SIG-M5 treated with dmso at 0.1 percent for 504 hours (cell line): ENCODE data around the gene P2RY4.
"Not testable (repeated sequence)": the region's sequence is repeated elsewhere in the genome, so short reads cannot be mapped to it uniquely, and the experiment has no call there.

Experiments
- DNase-seq: peaks from one replicate; lab custom pipeline; 2025; ENCODE audit not compliant: unreplicated experiment; lab: John Stamatoyannopoulos, UW

P2RY4 gene

DNA sequence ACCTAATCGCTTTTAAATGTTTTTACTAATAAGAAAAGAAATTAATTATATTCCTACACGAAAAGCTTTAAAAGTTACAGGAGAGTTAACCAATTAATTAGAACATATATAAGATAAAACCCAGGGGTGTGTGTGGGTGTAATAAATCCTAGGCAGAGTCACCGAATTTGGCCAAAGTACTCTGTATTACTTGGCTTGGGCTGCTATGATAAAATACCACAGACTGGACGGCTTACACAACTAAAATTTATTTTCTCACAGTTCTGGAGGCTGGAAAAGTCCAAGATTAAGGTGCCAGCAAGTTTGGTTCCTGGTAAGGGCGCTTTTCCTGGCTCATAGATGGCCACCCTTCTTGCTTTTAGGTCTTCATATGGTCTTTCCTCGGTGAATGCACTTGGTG, 15.1 kb downstream of the P2RY4 start:
- no peak for DNase-seq

GRCh38 chrX:70243601-70244000, 16.4 kb downstream of the P2RY4 start:
- not testable (repeated sequence) for DNase-seq

- no peak for DNase-seq
Measured at GRCh38 chrX:70241501-70241900, 18.5 kb downstream of the P2RY4 start.

GRCh38 chrX:70240751-70241150, 19.3 kb downstream of the P2RY4 start:
- no peak for DNase-seq

GRCh38 chrX:70234355-70234754, 25.6 kb downstream of the P2RY4 start, which contains the start of gene AWAT1:
Gene AWAT1 (plus strand): TSS chrX:70234655. CDS start chrX:70234696, 41 bp downstream.
- DNase-seq: no peak

GRCh38 chrX:70231666-70232065, 28.3 kb downstream of the P2RY4 start:
- no peak for DNase-seq

GRCh38 chrX:70226687-70227086, 33.3 kb downstream of the P2RY4 start:
- DNase-seq: no peak

DNA sequence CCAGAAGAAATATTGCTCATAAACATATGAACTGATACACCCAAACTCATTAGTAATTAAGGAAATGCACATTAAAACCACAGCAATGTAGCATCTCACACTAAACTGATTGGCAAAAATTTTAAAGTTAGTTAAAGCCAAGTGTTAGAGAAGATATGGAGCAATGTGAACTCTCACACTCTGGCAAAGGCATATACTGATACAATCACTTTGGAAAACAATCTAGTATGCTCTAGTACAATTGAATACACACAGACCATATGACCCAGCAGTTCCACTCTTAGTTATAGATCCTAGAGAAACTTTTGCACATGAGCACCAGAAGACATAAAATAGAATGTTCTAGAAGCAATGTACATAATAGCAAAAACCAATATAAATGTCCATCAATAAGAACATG, 34.0 kb downstream of the P2RY4 start:
- no peak for DNase-seq

- no peak for DNase-seq
Measured at GRCh38 chrX:70219938-70220764, 39.9 kb downstream of the P2RY4 start.

DNA sequence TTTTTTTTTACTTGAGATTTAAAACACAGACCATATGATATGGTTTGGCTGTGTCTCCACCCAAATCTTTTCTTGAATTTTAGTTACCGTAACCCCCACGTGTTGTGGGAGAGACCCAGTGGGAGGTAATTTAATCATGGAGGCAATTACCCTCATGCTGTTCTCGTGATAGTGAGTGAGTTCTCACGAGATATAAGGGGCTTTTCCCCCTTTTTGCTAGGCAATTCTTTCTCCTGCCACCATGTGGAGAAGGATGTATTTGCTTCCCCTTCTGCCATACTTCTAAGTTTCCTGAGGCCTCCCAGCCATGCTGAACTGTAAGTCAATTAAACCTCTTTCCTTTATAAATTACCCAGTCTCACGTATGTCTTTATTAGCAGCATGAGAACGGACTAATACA, 50.4 kb downstream of the P2RY4 start:
- DNase-seq: not testable (repeated sequence)

DNA sequence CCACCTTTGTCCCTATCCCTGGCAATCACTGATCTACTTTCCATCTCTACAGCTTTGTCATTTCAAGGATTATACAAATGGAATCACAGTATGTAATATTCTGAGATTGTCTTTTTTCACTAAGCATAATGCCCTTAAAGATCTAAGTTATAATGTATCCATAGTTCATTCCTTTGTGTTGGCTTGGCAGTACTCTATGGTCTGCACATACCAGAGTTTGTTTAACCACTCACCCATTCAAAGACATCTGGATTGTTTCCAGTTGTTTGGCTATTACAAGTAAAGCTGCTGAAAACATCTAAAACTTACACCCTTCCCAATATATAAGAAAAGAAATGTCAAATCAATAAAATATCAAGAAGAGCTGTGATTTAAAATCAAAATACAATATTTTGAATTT, 51.5 kb downstream of the P2RY4 start:
- no peak for DNase-seq
